WTC11 (cell line): ENCODE results near the gene CCNQ. TPM values are rescaled to one million over a fixed set of nuclear protein-coding genes. Genes with fewer than 3 reads are reported as not detected.

Experiments used
- ATAC-seq: fragments of 200-7000 bp; cut with Tn5 transposase; 2 replicates; pipeline ENCODE4 v1.10.0; 2021; ENCODE audit warnings: mild to moderate bottlenecking, moderate library complexity
- CTCF ChIA-PET: fragments of 300-600 bp; sonication (Branson Sonifier 250); formaldehyde crosslinking; loops from one replicate; lab custom pipeline; 2021; ENCODE audit warnings: antibody characterized with exemption; lab: Charles Lee
- POLR2A ChIA-PET: fragments of 350-600 bp; sonication (Branson Sonifier 250); formaldehyde crosslinking; loops from one replicate; lab custom pipeline; 2021; ENCODE audit warnings: antibody characterized with exemption; lab: Charles Lee
- DNase-seq: peaks from one replicate; pipeline ENCODE4 v3.0.0; 2021; ENCODE audit warnings: low spot score
- H3K27ac Mint-ChIP-seq: 2 replicates; pipeline ENCODE4 v1.8.0; 2021; ENCODE audit warnings: mixed read lengths
- H3K27me3 Mint-ChIP-seq: 2 replicates; pipeline ENCODE4 v1.8.0; 2021; ENCODE audit warnings: low read depth, mild to moderate bottlenecking, moderate library complexity, mixed read lengths
- H3K36me3 Mint-ChIP-seq: 2 replicates; pipeline ENCODE4 v1.8.0; 2021; ENCODE audit warnings: mixed read lengths
- H3K4me1 Mint-ChIP-seq: 2 replicates; pipeline ENCODE4 v1.8.0; 2022; ENCODE audit warnings: mixed read lengths
- H3K4me3 Mint-ChIP-seq: 2 replicates; pipeline ENCODE4 v1.8.0; 2021; ENCODE audit warnings: mild to moderate bottlenecking, moderate library complexity, mixed read lengths
- H3K9me3 Mint-ChIP-seq: 2 replicates; pipeline ENCODE4 v1.8.0; 2021; ENCODE audit warnings: mixed read lengths
- ATF3 ChIP-seq: sonication (generic); formaldehyde crosslinking; conservative IDR thresholded peaks from 2 replicates; pipeline ENCODE4 v1.8.1; 2022; ENCODE audit warnings: mild to moderate bottlenecking, missing genetic modification reagents
- CBFB ChIP-seq: sonication (generic); formaldehyde crosslinking; IDR thresholded peaks from 2 replicates; pipeline ENCODE4 v1.8.1; 2022; ENCODE audit warnings: mild to moderate bottlenecking, low read depth, missing genetic modification reagents
- ETV6 ChIP-seq: sonication (generic); formaldehyde crosslinking; IDR thresholded peaks from 2 replicates; pipeline ENCODE4 v1.8.1; 2022; ENCODE audit warnings: mild to moderate bottlenecking, missing genetic modification reagents
- FOXP4 ChIP-seq: sonication (generic); formaldehyde crosslinking; IDR thresholded peaks from 2 replicates; pipeline ENCODE4 v1.8.0; 2022; ENCODE audit warnings: mild to moderate bottlenecking, missing genetic modification reagents
- GABPB1 ChIP-seq: sonication (generic); formaldehyde crosslinking; IDR thresholded peaks from 2 replicates; pipeline ENCODE4 v1.8.1; 2023; ENCODE audit warnings: mild to moderate bottlenecking, missing genetic modification reagents
- MAX ChIP-seq: sonication (generic); formaldehyde crosslinking; IDR thresholded peaks from 2 replicates; pipeline ENCODE4 v1.8.0; 2022; ENCODE audit warnings: mild to moderate bottlenecking, missing genetic modification reagents
- MLX ChIP-seq: sonication (generic); formaldehyde crosslinking; IDR thresholded peaks from 2 replicates; pipeline ENCODE4 v1.8.1; 2023; ENCODE audit warnings: mild to moderate bottlenecking, missing genetic modification reagents, moderate library complexity
- PRDM15 ChIP-seq: sonication (generic); formaldehyde crosslinking; IDR thresholded peaks from 2 replicates; pipeline ENCODE4 v1.8.0; 2022; ENCODE audit warnings: missing genetic modification reagents
- RELA ChIP-seq: sonication (generic); formaldehyde crosslinking; IDR thresholded peaks from 2 replicates; pipeline ENCODE4 v1.8.1; 2022; ENCODE audit warnings: missing genetic modification reagents, mild to moderate bottlenecking, borderline replicate concordance
- SMAD4 ChIP-seq: sonication (generic); formaldehyde crosslinking; IDR thresholded peaks from 2 replicates; pipeline ENCODE4 v1.8.0; 2022; ENCODE audit warnings: mild to moderate bottlenecking, missing genetic modification reagents
- ZNF121 ChIP-seq: sonication (generic); formaldehyde crosslinking; IDR thresholded peaks from 2 replicates; pipeline ENCODE4 v1.8.0; 2023; ENCODE audit warnings: missing genetic modification reagents
- ZNF396 ChIP-seq: fragments of 250-450 bp; sonication (Bioruptor Pico); IDR thresholded peaks from 2 replicates; pipeline ENCODE4 v1.8.0; 2021; ENCODE audit warnings: mild to moderate bottlenecking, moderate library complexity, borderline replicate concordance
- ZNF416 ChIP-seq: fragments of 250-450 bp; sonication (Bioruptor Pico); IDR thresholded peaks from 2 replicates; pipeline ENCODE4 v1.9.0; 2021; ENCODE audit warnings: mild to moderate bottlenecking, inconsistent platforms
- ZSCAN18 ChIP-seq: fragments of 250-450 bp; sonication (Bioruptor Pico); IDR thresholded peaks from 2 replicates; pipeline ENCODE4 v2.1.2; 2022; ENCODE audit warnings: mild to moderate bottlenecking, moderate library complexity
- total RNA-seq: library from RNA; stranded (reverse); gene quantifications from 3 replicates; pipeline ENCODE4 v1.2.3, GENCODE V29; 2021

CCNQ gene
- total RNA-seq, 1 experiment from 2014 or later = 17.4 TPM

- ATAC-seq (no peak), DNase-seq (no peak)
- H3K27ac Mint-ChIP-seq = no peak overlapping the region
- CTCF ChIA-PET = interaction anchor here (1.2 kb wide), 1 partner anchor 9 kb away, joined by 4 read pairs; no protein-coding TSS in a partner anchor
- TF ChIP-seq RELA (CRISPR knock-in tag) = no peak
- H3K4me3 Mint-ChIP-seq = no peak overlapping the region
- no peaks in the 10 kb centered on the region for H3K4me1 Mint-ChIP-seq
- no peaks in the 10 kb centered on the region for H3K36me3 Mint-ChIP-seq
- peaks cover 4% of the 10 kb centered on the region; the same call in 1 of the 2 replicates for H3K9me3 Mint-ChIP-seq
- H3K27me3 Mint-ChIP-seq = no peaks in the 10 kb centered on the region; the same call in 1 of the 2 replicates
- POLR2A ChIA-PET = no interaction called here
These were observed 33.6 kb upstream of the CCNQ start for GRCh38 chrX:153632595-153632946.

- DNase-seq (no peak), ATAC-seq (no peak)
- H3K36me3 Mint-ChIP-seq = no peaks in the 10 kb centered on the region
- peaks cover 4% of the 10 kb centered on the region; the same call in 1 of the 2 replicates for H3K9me3 Mint-ChIP-seq
- H3K4me1 Mint-ChIP-seq = no peaks in the 10 kb centered on the region
- H3K4me3 Mint-ChIP-seq = no peak overlapping the region
- CTCF ChIA-PET = interaction anchor here (1.2 to 3.3 kb wide), 2 partner anchors 9 to 12 kb away, joined by 4 to 20 read pairs; no protein-coding TSS in a partner anchor
- TF ChIP-seq MLX (CRISPR knock-in tag) (no peak), ATF3 (CRISPR knock-in tag) (no peak), FOXP4 (no peak), ZNF121 (no peak), ZSCAN18 (CRISPR knock-in tag) (no peak), ZNF396 (no peak), PRDM15 (CRISPR knock-in tag) (no peak), ETV6 (CRISPR knock-in tag) (no peak), ZNF416 (CRISPR knock-in tag) (no peak), GABPB1 (CRISPR knock-in tag) (no peak), CBFB (no peak), SMAD4 (CRISPR knock-in tag) (no peak), MAX (CRISPR knock-in tag) (no peak)
- H3K27me3 Mint-ChIP-seq = no peaks in the 10 kb centered on the region; the same call in 1 of the 2 replicates
- POLR2A ChIA-PET = no interaction called here
- no peak overlapping the region for H3K27ac Mint-ChIP-seq
These were observed 33.1 kb upstream of the CCNQ start for GRCh38 chrX:153631907-153632594.
